Osteoblast (primary cell): ENCODE measurements around the gene FREM2. TPM values are rescaled to one million over a fixed set of nuclear protein-coding genes. Genes with fewer than 3 reads are reported as not detected.

ENCODE experiments used
- DNase-seq: peaks from one replicate; pipeline ENCODE4 v3.0.0; 2011; ENCODE audit warnings: low spot score, mixed read lengths; ENCODE audit not compliant: insufficient read length; ENCODE audit errors: missing footprints
- H2AFZ ChIP-seq: 2 replicates; pipeline ENCODE4 v1.6.0; 2011; ENCODE audit warnings: mild to moderate bottlenecking, low read length
- H3K27ac ChIP-seq: 2 replicates; pipeline ENCODE4 v1.5.1; 2011; ENCODE audit warnings: mild to moderate bottlenecking, low read depth, low read length, moderate library complexity
- H3K27me3 ChIP-seq: 2 replicates; pipeline ENCODE4 v1.6.0; 2012; ENCODE audit warnings: mild to moderate bottlenecking, control low read depth, inconsistent platforms, low read length, moderate library complexity; ENCODE audit not compliant: insufficient read depth
- H3K36me3 ChIP-seq: 2 replicates; pipeline ENCODE4 v1.5.1; 2011; ENCODE audit warnings: mild to moderate bottlenecking, low read length, control low read depth, moderate library complexity; ENCODE audit not compliant: insufficient read depth
- H3K4me1 ChIP-seq: 2 replicates; pipeline ENCODE4 v1.5.1; 2011; ENCODE audit warnings: mild to moderate bottlenecking, low read length, control low read depth, moderate library complexity; ENCODE audit not compliant: insufficient read depth
- H3K4me2 ChIP-seq: 2 replicates; pipeline ENCODE4 v1.6.0; 2011; ENCODE audit warnings: mild to moderate bottlenecking, low read length; ENCODE audit not compliant: insufficient read depth
- H3K4me3 ChIP-seq: fragments of 200-600 bp; sonication (generic); 3 replicates; pipeline ENCODE4 v1.5.1; 2012; ENCODE audit warnings: mild to moderate bottlenecking, low read length, inconsistent platforms; ENCODE audit not compliant: insufficient read depth
- H3K79me2 ChIP-seq: 2 replicates; pipeline ENCODE4 v1.6.0; 2012; ENCODE audit warnings: mild to moderate bottlenecking, low read length, control low read depth, inconsistent platforms; ENCODE audit not compliant: insufficient read depth
- H3K9me3 ChIP-seq: 2 replicates; pipeline ENCODE4 v1.5.1; 2011; ENCODE audit warnings: low read depth, low read length, control low read depth
- H4K20me1 ChIP-seq: 2 replicates; pipeline ENCODE4 v1.6.0; 2012; ENCODE audit warnings: mild to moderate bottlenecking, low read length, control low read depth; ENCODE audit not compliant: insufficient read depth
- CTCF ChIP-seq: IDR thresholded peaks from 2 replicates; pipeline ENCODE4 v1.5.1; 2011; ENCODE audit warnings: mild to moderate bottlenecking, low read depth, low read length, moderate library complexity; ENCODE audit errors: extremely low read depth
- total RNA-seq: library from RNA; depleted of rRNA; stranded (reverse); fragments of >200 nt; gene quantifications from 2 replicates; pipeline ENCODE4 v1.2.3, GENCODE V29; 2012

Gene FREM2
- total RNA-seq, 1 donor, result not detected

GRCh38 chr13:38871275-38871674 is 184.4 kb downstream of the FREM2 start:
- H4K20me1 ChIP-seq, result no peaks in the 10 kb centered on the region
- H2AFZ ChIP-seq, result no peak overlapping the region
- H3K4me1 ChIP-seq, result no peaks in the 10 kb centered on the region
- H3K79me2 ChIP-seq, result no peaks in the 10 kb centered on the region
- H3K27me3 ChIP-seq, result no peaks in the 10 kb centered on the region
- H3K36me3 ChIP-seq, result no peaks in the 10 kb centered on the region
- no peak overlapping the region for H3K4me3 ChIP-seq
- H3K27ac ChIP-seq, result no peak overlapping the region
- H3K4me2 ChIP-seq, result no peak overlapping the region
- DNase-seq, result no peak
- TF ChIP-seq CTCF, result no peak
- no peaks in the 10 kb centered on the region for H3K9me3 ChIP-seq

GRCh38 chr13:38872693-38873092 is 185.8 kb downstream of the FREM2 start:
- Histone ChIP-seq H3K4me1 (no peaks in the 10 kb centered on the region), H3K4me2 (no peak overlapping the region), H3K27ac (no peak overlapping the region), H3K79me2 (no peaks in the 10 kb centered on the region), H3K4me3 (no peak overlapping the region), H4K20me1 (no peaks in the 10 kb centered on the region), H3K27me3 (no peaks in the 10 kb centered on the region), H2AFZ (no peak overlapping the region), H3K36me3 (no peaks in the 10 kb centered on the region), H3K9me3 (no peaks in the 10 kb centered on the region)
- TF ChIP-seq CTCF, result peak; percentile 56
- no peak for DNase-seq

- no peaks in the 10 kb centered on the region for H3K36me3 ChIP-seq
- no peak overlapping the region for H2AFZ ChIP-seq
- no peak overlapping the region for H3K27ac ChIP-seq
- H3K27me3 ChIP-seq, result no peaks in the 10 kb centered on the region
- H3K4me1 ChIP-seq, result no peaks in the 10 kb centered on the region
- H4K20me1 ChIP-seq, result no peaks in the 10 kb centered on the region
- H3K4me2 ChIP-seq, result no peak overlapping the region
- H3K9me3 ChIP-seq, result no peaks in the 10 kb centered on the region
- no peak for DNase-seq
- H3K79me2 ChIP-seq, result no peaks in the 10 kb centered on the region
- no peak for TF ChIP-seq CTCF
- H3K4me3 ChIP-seq, result no peak overlapping the region
Measured at GRCh38 chr13:38875186-38875875, 188.5 kb downstream of the FREM2 start.

GRCh38 chr13:38879278-38879677 is 192.4 kb downstream of the FREM2 start:
- Histone ChIP-seq H3K27ac (no peak overlapping the region), H3K27me3 (no peaks in the 10 kb centered on the region), H3K4me2 (no peak overlapping the region), H3K36me3 (no peaks in the 10 kb centered on the region), H3K79me2 (no peaks in the 10 kb centered on the region), H2AFZ (no peak overlapping the region), H4K20me1 (no peaks in the 10 kb centered on the region), H3K4me3 (no peak overlapping the region), H3K4me1 (no peaks in the 10 kb centered on the region), H3K9me3 (no peaks in the 10 kb centered on the region)
- DNase-seq, result no peak
- no peak for TF ChIP-seq CTCF
